ENCODE results near the gene WASF2. TPM values are rescaled to one million over a fixed set of nuclear protein-coding genes. Genes with fewer than 3 reads are reported as not detected.

Gene WASF2
- total and polyA plus RNA-seq, 2 of the 13 experiments (the other 11 are each of a cell fraction or from before 2014, with no cell fraction given): 10.4 to 27.7 TPM

- TF ChIP-seq ZSCAN5A (CRISPR knock-in tag; IDR thresholded peaks at IDR 0.05; ENCODE audit: borderline replicate concordance): no peak
- TF ChIP-seq ZSCAN22 (CRISPR knock-in tag; IDR thresholded peaks at IDR 0.05): no peak
- TF ChIP-seq DNMT1 (CRISPR knock-in tag; IDR thresholded peaks at IDR 0.05): no peak
- TF ChIP-seq ZIK1 (CRISPR knock-in tag; IDR thresholded peaks at IDR 0.05; ENCODE audit: borderline replicate concordance, low read depth): no peak
- no peak for TF ChIP-seq FIP1L1 (IDR thresholded peaks at IDR 0.05; ENCODE audit: borderline replicate concordance, insufficient read depth, low read depth, low read length)
- TF ChIP-seq ZNF709 (CRISPR knock-in tag; IDR thresholded peaks at IDR 0.05): no peak
- no peak for TF ChIP-seq ZNF670 (CRISPR knock-in tag; IDR thresholded peaks at IDR 0.05; ENCODE audit: borderline replicate concordance)
- TF ChIP-seq JUND (CRISPR knock-in tag; IDR thresholded peaks at IDR 0.05): no peak
- peak; percentile 96 for TF ChIP-seq ZNF687 (CRISPR knock-in tag; IDR thresholded peaks at IDR 0.05)
- no peak for TF ChIP-seq ZNF766 (CRISPR knock-in tag; IDR thresholded peaks at IDR 0.05; ENCODE audit: borderline replicate concordance)
- TF ChIP-seq KLF15 (CRISPR knock-in tag; IDR thresholded peaks at IDR 0.05; ENCODE audit: borderline replicate concordance): no peak
- no peak for TF ChIP-seq ZNF224 (CRISPR knock-in tag; IDR thresholded peaks at IDR 0.05)
- no peak for TF ChIP-seq HINFP (CRISPR knock-in tag; IDR thresholded peaks at IDR 0.05; ENCODE audit: low read depth)
- TF ChIP-seq THRA (CRISPR knock-in tag; IDR thresholded peaks at IDR 0.05; ENCODE audit: borderline replicate concordance): no peak
- no peak for TF ChIP-seq ATF1 (CRISPR knock-in tag; IDR thresholded peaks at IDR 0.05)
- no peak for TF ChIP-seq GFI1 (CRISPR knock-in tag; IDR thresholded peaks at IDR 0.05; ENCODE audit: borderline replicate concordance)
- TF ChIP-seq ZSCAN9 (CRISPR knock-in tag; IDR thresholded peaks at IDR 0.05; ENCODE audit: borderline replicate concordance): 0 out of 2 replicates have a peak, but pooled peaks have one; percentile 12
Observed at GRCh38 chr1:27522432-27523336, 32.7 kb upstream of the WASF2 start (continued).
